Measurements from ENCODE around the gene ZSWIM6. TPM values are rescaled to one million over a fixed set of nuclear protein-coding genes. Genes with fewer than 3 reads are reported as not detected.

The ZSWIM6 gene
- total and polyA plus RNA-seq, 2 of the 4 experiments (the other 2 are of a cell fraction), result 10.8 to 14.1 TPM

DNA sequence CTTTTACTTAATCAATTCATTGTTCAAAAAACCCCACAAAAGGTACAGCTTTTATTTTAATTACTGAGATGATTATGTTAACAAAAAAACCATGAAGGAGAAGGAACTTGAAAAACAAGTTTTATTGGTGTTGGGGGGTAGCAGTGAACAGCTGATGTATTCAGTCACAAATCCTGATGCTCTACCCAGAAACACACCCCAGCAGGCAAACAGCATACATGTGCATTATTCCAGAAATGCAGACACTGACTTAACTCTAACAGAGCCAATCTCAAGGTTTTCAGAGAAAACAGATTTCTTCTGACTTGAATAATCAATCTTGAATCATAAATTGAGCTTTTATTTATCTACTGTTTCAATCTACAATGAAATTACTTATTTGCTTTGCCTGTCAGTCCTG is 175.2 kb downstream of the ZSWIM6 start:
- Histone ChIP-seq H3K4ac (ENCODE audit: low read depth, low read length) (no peak overlapping the region), H3K56ac (ENCODE audit: extremely low read depth, insufficient read depth, low read length) (no peak overlapping the region), H3K27me3 (ENCODE audit: control insufficient read depth, insufficient read depth, low read length) (no peaks in the 10 kb centered on the region), H2AK5ac (ENCODE audit: low read depth, low read length) (no peak overlapping the region), H3K36me3 (ENCODE audit: control insufficient read depth, insufficient read depth, low read length) (peaks cover 13% of the 10 kb centered on the region), H3K9ac (ENCODE audit: low read depth, low read length) (no peak overlapping the region), H4K20me1 (ENCODE audit: insufficient read depth, low read length) (peaks cover 14% of the 10 kb centered on the region; the same call in 1 of the 2 replicates), H2BK120ac (ENCODE audit: low read depth, low read length) (no peak overlapping the region), H2AFZ (replicated peaks; ENCODE audit: low read length, poor library complexity) (no peak overlapping the region), H2BK15ac (ENCODE audit: low read depth, low read length) (no peak overlapping the region), H3K4me3 (ENCODE audit: insufficient read depth, low read depth, low read length) (no peak overlapping the region), H3K27ac (ENCODE audit: insufficient read depth, low read length) (no peak overlapping the region), H2AK9ac (replicated peaks; ENCODE audit: low read depth, low read length, poor library complexity) (no peak overlapping the region), H3K18ac (ENCODE audit: low read depth, low read length) (no peak overlapping the region), H2BK20ac (ENCODE audit: low read depth, low read length) (no peak overlapping the region), H4K5ac (ENCODE audit: low read depth, low read length) (no peak overlapping the region), H4K8ac (ENCODE audit: low read depth in 2 of 2, low read length in 2 of 2) (no peak overlapping the region), H3K4me2 (ENCODE audit: low read depth, low read length) (no peak overlapping the region), H3K9me3 (ENCODE audit: control insufficient read depth, insufficient read depth, low read length) (no peaks in the 10 kb centered on the region), H2BK5ac (ENCODE audit: low read depth, low read length, poor library complexity, severe bottlenecking) (no peak overlapping the region), H3K14ac (replicated peaks; ENCODE audit: low read depth, low read length) (no peak overlapping the region), H3K79me1 (ENCODE audit: low read depth in 1 of 2, low read length in 2 of 2) (peaks cover 29 to 52% of the 10 kb centered on the region in 2 experiments), H3K4me1 (ENCODE audit: control insufficient read depth, insufficient read depth, low read length) (no peaks in the 10 kb centered on the region), H3K9me1 (ENCODE audit: insufficient read depth, low read length) (peaks cover 9% of the 10 kb centered on the region; the same call in 1 of the 2 replicates), H4K91ac (ENCODE audit: insufficient read depth, low read depth, low read length) (no peak overlapping the region), H3K23ac (ENCODE audit: low read depth, low read length) (no peak overlapping the region)
- in situ Hi-C loops (cut with MboI; ENCODE audit: low sequenced_read_pairs), result no loop called here
- dilution Hi-C loops (cut with HindIII; ENCODE audit: low sequenced_read_pairs, unreplicated experiment), result no loop called here
- TF ChIP-seq MXI1 (IDR thresholded peaks at IDR 0.05; ENCODE audit: borderline replicate concordance, low read depth, low read length) (no peak), CHD1 (IDR thresholded peaks at IDR 0.05; ENCODE audit: low read depth, low read length) (no peak), SMC3 (IDR thresholded peaks at IDR 0.05; ENCODE audit: low read depth, low read length) (no peak), RFX5 (IDR thresholded peaks at IDR 0.05; ENCODE audit: low read depth, low read length) (no peak), RCOR1 (IDR thresholded peaks at IDR 0.05; ENCODE audit: insufficient replicate concordance, low read length) (no peak), CEBPB (IDR thresholded peaks at IDR 0.05; ENCODE audit: low read depth, low read length) (no peak)
- TF ChIP-seq, protein P1, sequence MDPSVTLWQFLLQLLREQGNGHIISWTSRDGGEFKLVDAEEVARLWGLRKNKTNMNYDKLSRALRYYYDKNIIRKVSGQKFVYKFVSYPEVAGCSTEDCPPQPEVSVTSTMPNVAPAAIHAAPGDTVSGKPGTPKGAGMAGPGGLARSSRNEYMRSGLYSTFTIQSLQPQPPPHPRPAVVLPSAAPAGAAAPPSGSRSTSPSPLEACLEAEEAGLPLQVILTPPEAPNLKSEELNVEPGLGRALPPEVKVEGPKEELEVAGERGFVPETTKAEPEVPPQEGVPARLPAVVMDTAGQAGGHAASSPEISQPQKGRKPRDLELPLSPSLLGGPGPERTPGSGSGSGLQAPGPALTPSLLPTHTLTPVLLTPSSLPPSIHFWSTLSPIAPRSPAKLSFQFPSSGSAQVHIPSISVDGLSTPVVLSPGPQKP (IDR thresholded peaks at IDR 0.05; ENCODE audit: borderline replicate concordance, low read depth, low read length), result no peak
- intact Hi-C loops (cut with micrococcal nuclease), result no loop called here
- POLR2A ChIA-PET (ENCODE audit: unreplicated experiment), result no interaction called here
- BruUV-seq (replicated peaks), result no TSS peak
- DNase-seq (no peak), ATAC-seq (ENCODE audit: low read depth) (no peak)
- CTCF ChIA-PET, result no interaction called here
